Vagina (tissue), 2 donors: ENCODE results near the gene TOB2.
A peak's percentile ranks its signal among the peaks of the same experiment; 100 is the strongest.

ENCODE experiments used
- POLR2A ChIP-seq, 2 donors: fragments of 450-650 bp; IDR thresholded peaks; one replicate each; pipeline ENCODE4 v1.6.1; 2017; ENCODE audit warnings: antibody characterized with exemption in 2 of 2, mild to moderate bottlenecking in 2 of 2, moderate library complexity in 2 of 2
- POLR2AphosphoS5 ChIP-seq, 2 donors: sonication (generic); formaldehyde crosslinking; IDR thresholded peaks; one replicate each; pipeline ENCODE4 v1.9.0; 2017; ENCODE audit warnings: antibody characterized with exemption in 2 of 2, mild to moderate bottlenecking in 2 of 2, low read depth in 1 of 2; ENCODE audit not compliant: insufficient read depth in 1 of 2
- TF ChIP-seq, protein P1 (sequence below), 3 experiments: fragments of 450-650 bp in 2 of 3; fragments of 200-600 bp in 1 of 3; sonication (generic) in 1 of 3; IDR thresholded peaks; one replicate each; pipeline ENCODE4 v1.5.1; 2017 to 2019; ENCODE audit warnings: antibody characterized with exemption in 3 of 3, mild to moderate bottlenecking in 2 of 3, moderate library complexity in 2 of 3

DNA sequence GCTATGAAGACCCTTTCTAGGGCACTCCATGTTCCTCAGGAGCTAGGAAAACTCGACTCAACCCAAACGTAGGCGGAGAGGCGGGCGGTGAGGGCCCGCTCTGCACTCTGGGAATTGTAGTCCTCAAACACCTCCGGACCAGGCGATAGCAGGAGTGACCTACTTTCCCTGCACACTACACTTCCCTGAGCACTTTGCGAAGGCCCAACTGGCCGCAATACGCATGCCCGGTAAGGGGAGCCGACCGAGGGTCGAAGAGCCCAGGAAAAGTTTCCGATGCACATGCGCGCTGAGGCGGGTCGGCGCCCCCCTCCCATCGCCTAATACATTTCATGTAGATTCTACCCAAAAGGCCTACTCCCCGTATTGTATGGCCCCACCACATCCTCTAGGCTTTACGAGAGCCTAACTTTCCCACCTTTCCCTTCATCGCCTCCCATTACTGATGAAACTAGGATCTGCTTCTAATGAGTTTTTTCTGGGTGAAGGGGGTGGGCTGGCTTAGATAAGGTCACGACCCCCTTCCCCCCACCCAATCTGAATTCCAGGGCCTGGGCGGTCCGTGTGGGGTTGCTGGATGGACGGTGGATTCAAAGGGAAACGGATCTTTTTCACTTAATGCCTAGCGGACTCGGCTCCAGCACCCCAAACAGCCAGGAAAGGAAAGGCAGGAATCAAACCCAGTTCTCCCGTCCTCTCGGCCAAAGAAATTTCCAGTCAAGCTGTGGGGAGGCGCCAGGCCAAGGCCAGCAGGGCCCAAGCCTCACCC lies 2.1 kb downstream of the TOB2 start:
- TF ChIP-seq POLR2A (IDR thresholded peaks at IDR 0.05), result peak in 1 of 2 donors; percentile 29
- TF ChIP-seq, protein P1, sequence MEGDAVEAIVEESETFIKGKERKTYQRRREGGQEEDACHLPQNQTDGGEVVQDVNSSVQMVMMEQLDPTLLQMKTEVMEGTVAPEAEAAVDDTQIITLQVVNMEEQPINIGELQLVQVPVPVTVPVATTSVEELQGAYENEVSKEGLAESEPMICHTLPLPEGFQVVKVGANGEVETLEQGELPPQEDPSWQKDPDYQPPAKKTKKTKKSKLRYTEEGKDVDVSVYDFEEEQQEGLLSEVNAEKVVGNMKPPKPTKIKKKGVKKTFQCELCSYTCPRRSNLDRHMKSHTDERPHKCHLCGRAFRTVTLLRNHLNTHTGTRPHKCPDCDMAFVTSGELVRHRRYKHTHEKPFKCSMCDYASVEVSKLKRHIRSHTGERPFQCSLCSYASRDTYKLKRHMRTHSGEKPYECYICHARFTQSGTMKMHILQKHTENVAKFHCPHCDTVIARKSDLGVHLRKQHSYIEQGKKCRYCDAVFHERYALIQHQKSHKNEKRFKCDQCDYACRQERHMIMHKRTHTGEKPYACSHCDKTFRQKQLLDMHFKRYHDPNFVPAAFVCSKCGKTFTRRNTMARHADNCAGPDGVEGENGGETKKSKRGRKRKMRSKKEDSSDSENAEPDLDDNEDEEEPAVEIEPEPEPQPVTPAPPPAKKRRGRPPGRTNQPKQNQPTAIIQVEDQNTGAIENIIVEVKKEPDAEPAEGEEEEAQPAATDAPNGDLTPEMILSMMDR (IDR thresholded peaks at IDR 0.05), result no peak
- TF ChIP-seq POLR2AphosphoS5 (IDR thresholded peaks at IDR 0.05; ENCODE audit: insufficient read depth in 1 of 2, low read depth in 1 of 2), result peak; percentile 93 to 95
